NCI-H2227 (cell line): ENCODE data around the gene TRPV4.
"Not testable (repeated sequence)": the region's sequence is repeated elsewhere in the genome, so short reads cannot be mapped to it uniquely, and the experiment has no call there.

ENCODE experiments used
- DNase-seq: peaks from one replicate; lab custom pipeline; 2025; ENCODE audit not compliant: unreplicated experiment; lab: John Stamatoyannopoulos, UW

Gene TRPV4

GRCh38 chr12:109833307-109834189 lies at the start of gene TRPV4:
Gene TRPV4 (minus strand): TSS chr12:109833398. CDS start chr12:109814796, 18,602 bp downstream.
- DNase-seq: peak; percentile 46

GRCh38 chr12:109881752-109882151 lies 48.6 kb upstream of the TRPV4 start:
- DNase-seq: no peak

GRCh38 chr12:109880938-109881337 lies 47.7 kb upstream of the TRPV4 start:
- DNase-seq: no peak

GRCh38 chr12:109880043-109880931 lies 47.1 kb upstream of the TRPV4 start, which contains the start of gene GLTP:
Gene GLTP (minus strand): TSS chr12:109880541. CDS start chr12:109880374, 167 bp downstream.
- DNase-seq: peak; percentile 95

GRCh38 chr12:109879351-109880042 lies 46.3 kb upstream of the TRPV4 start:
- DNase-seq: peak; percentile 29

- no peak for DNase-seq
These were observed 45.6 kb upstream of the TRPV4 start for GRCh38 chr12:109878749-109879148.

GRCh38 chr12:109878247-109878625 lies 45.0 kb upstream of the TRPV4 start:
- DNase-seq: no peak

- no peak for DNase-seq
These were observed 44.5 kb upstream of the TRPV4 start for GRCh38 chr12:109877504-109878246.

- no peak for DNase-seq
These were observed 43.2 kb upstream of the TRPV4 start for GRCh38 chr12:109876406-109876805.

- DNase-seq: peak; percentile 30
These were observed 42.5 kb upstream of the TRPV4 start for GRCh38 chr12:109875572-109876131.

- DNase-seq: no peak
These were observed 40.5 kb upstream of the TRPV4 start for GRCh38 chr12:109873653-109874052.

- no peak for DNase-seq
These were observed 38.6 kb upstream of the TRPV4 start for GRCh38 chr12:109871668-109872314.

GRCh38 chr12:109870648-109871047 lies 37.5 kb upstream of the TRPV4 start:
- no peak for DNase-seq

- DNase-seq: no peak
These were observed 35.2 kb upstream of the TRPV4 start for GRCh38 chr12:109868182-109869051.

GRCh38 chr12:109864916-109865315 lies 31.7 kb upstream of the TRPV4 start:
- no peak for DNase-seq

GRCh38 chr12:109863847-109864712 lies 30.9 kb upstream of the TRPV4 start:
- no peak for DNase-seq

GRCh38 chr12:109862491-109862890 lies 29.3 kb upstream of the TRPV4 start:
- not testable (repeated sequence) for DNase-seq
